ENCODE data around the gene HSD3B2.

HSD3B2 gene

DNA sequence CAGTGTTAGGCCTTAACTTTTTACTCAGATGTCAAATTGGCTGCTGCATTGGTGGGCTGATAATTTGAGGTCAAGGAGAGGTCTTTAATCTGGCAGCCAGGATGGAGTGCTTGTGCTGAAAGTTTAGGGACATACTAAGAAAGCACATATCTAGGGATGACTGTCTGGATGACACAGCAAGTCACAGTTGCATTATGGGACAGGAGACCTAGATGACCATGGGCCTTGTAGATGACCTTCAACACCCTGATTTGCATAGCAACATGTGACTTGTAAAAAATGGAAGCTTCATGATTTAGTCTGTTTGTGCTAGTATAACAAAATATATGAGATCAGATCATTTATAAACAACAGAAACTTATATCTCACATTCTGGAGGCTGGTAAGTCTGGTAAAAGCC is 18.0 kb upstream of the HSD3B2 start:
- in situ Hi-C loops (cut with MboI; ENCODE audit: low sequenced_read_pairs): no loop called here

DNA sequence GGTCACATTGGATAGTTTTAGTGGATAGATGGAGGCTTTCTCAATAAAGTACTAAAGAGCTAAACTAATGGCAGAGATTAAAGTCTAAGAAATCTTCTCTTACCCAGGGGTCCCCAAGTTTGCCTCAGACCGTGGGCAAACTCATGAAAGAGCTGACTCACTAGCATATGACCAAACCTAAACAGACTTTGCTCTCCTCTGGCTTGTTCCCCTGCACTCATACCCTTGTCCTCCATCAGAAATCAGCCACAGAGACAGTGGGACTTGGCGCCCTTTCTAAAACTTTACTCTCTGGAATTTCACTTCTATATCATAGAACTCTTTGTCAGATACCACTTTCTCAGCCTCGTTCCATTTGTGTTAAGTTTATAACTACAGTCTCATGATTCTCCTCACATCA is 17.0 kb upstream of the HSD3B2 start:
- in situ Hi-C loops (cut with MboI; ENCODE audit: low sequenced_read_pairs): no loop called here

- in situ Hi-C loops (cut with MboI; ENCODE audit: low sequenced_read_pairs): no loop called here
Measured at GRCh38 chr1:119404736-119405135, 10.2 kb upstream of the HSD3B2 start.

DNA sequence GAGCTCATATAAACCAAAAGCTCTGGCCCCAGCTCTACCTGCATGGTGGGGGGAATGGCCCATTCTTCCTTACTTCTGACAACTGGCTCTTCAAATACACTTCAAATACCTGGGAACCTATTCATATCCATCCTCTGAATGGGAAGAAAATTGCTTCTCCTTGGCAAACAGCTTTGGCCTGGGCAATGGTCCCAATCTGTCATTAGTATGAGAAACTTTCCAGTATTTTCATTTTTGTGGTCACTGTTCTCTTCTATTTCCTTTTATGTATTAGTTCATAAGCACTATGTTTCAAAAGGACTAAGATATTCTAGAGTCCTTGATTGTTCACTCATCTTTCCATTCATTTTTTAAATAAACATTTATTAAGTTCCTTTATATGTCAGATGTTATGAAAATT is 5.2 kb upstream of the HSD3B2 start:
- in situ Hi-C loops (cut with MboI; ENCODE audit: low sequenced_read_pairs): no loop called here

GRCh38 chr1:119410961-119411360 is 4.0 kb upstream of the HSD3B2 start:
- in situ Hi-C loops (cut with MboI; ENCODE audit: low sequenced_read_pairs): no loop called here

GRCh38 chr1:119416006-119416640 is 1.2 kb downstream of the HSD3B2 start:
- in situ Hi-C loops (cut with MboI; ENCODE audit: low sequenced_read_pairs): no loop called here

GRCh38 chr1:119419109-119419508 is 4.2 kb downstream of the HSD3B2 start:
- in situ Hi-C loops (cut with MboI; ENCODE audit: low sequenced_read_pairs): no loop called here

DNA sequence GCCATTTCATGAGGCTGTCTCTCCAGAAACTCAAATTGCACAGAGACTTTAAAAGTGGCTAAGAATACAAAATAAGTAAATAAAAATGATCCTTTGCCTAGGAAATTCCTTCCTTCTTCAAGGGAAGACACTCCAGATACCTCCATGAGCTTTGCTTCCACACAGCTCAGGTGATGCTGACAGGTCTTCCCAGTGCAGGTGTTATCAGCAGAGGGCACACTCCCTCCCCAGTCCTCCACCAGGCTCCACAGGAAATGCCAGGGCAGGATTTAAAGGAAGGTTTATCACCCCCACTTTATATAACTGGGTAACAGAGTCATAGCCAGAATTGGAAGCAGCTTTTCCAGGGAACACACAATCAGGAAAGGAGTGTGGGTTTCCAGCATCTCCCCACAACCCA is 5.7 kb downstream of the HSD3B2 start:
- in situ Hi-C loops (cut with MboI; ENCODE audit: low sequenced_read_pairs): no loop called here

- in situ Hi-C loops (cut with MboI; ENCODE audit: low sequenced_read_pairs): no loop called here
Measured at GRCh38 chr1:119422631-119423030, 7.7 kb downstream of the HSD3B2 start.

GRCh38 chr1:119428991-119429390 is 14.0 kb downstream of the HSD3B2 start:
- in situ Hi-C loops (cut with MboI; ENCODE audit: low sequenced_read_pairs): no loop called here

DNA sequence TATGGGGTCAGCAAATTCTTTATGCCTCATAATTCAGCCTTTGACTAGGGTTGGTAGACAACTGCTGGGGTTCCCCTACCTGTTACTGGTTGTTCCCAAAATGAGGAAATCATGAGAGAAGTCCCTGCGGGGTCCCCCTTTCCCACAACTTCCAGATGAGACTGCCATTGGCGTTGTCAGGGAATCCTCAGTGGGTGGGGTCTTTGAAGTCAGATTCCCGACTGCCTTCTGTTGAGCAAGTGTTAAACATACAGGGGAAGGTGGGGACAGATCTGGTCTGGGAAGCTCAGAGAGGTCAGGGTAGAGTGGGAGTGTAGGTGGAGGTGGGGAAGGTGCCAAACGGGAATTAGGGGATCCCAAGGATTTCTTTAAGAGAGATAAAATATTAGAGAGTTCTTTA is 14.7 kb downstream of the HSD3B2 start:
- in situ Hi-C loops (cut with MboI; ENCODE audit: low sequenced_read_pairs): no loop called here

DNA sequence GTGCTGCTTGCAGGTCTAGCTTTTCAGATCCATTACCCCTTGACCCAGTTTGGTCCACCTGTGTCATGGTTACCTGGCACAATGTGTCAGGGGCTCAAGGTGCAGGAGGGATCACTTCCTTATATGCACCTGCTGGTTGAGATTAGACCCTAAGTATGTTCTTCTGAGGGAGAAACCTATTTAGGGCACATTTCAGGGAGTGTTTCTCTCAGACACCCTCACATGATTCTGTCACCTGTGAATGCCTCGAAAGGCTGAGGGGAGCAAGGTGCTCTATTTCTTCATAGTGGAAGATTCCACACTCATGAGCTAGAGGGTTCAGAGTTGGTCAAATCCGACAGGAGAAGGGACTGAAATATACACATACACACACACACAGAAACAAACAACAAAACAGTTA is 15.5 kb downstream of the HSD3B2 start:
- in situ Hi-C loops (cut with MboI; ENCODE audit: low sequenced_read_pairs): no loop called here

DNA sequence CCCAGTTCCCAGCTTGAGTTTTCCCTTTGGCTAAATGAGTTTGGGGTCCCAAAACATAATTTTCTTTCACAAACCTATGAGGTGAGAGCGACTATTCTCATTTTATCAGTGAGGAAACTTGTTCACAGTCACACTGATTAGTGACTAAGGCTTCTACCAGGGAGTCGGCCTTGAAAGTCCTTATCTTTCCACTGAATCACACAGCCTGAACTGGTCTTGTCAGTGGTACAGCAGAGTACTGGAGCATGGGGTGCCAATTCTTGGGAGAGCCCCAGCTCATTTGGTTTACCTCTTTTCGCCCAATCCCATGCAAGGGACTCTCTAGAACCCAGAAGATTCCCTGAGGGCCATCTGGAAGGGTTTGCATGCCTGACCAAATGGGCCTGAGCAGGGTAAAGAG is 16.9 kb downstream of the HSD3B2 start:
- in situ Hi-C loops (cut with MboI; ENCODE audit: low sequenced_read_pairs): no loop called here

- in situ Hi-C loops (cut with MboI; ENCODE audit: low sequenced_read_pairs): no loop called here
Measured at GRCh38 chr1:119435052-119435451, 20.1 kb downstream of the HSD3B2 start.

DNA sequence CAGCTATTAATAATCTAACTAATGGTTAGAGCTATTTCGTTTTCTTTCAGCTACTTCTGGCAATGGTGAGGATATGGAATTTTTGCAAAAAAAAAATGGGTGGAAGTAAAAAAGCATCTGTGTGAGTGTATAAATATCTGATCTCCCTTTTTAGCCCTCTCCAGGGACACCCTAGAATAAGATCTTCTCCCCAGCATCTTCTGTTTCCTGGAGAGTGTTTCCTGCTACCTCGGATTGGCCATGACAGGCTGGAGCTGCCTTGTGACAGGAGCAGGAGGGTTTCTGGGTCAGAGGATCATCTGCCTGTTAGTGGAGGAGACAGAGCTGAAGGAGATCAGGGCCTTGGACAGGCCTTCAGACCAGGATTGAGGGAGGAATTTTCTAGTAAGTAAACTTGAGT is 23.8 kb downstream of the HSD3B2 start:
- in situ Hi-C loops (cut with MboI; ENCODE audit: low sequenced_read_pairs): no loop called here

- in situ Hi-C loops (cut with MboI; ENCODE audit: low sequenced_read_pairs): no loop called here
Measured at GRCh38 chr1:119440721-119441307, 25.9 kb downstream of the HSD3B2 start.

DNA sequence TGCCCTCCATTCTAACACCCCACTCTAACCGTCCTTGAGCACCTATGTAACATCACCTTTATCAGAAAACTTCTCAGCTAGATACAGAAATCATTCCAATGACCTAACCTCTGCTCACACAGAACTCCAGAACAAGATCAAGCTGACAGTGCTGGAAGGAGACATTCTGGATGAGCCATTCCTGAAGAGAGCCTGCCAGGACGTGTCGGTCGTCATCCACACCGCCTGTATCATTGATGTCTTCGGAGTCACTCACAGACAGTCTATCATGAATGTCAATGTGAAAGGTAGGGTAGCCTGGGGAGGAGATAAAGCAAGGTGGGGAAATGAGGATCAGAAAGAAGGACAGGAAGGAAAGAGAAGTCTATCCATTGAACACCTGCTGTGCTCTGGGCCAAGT is 27.8 kb downstream of the HSD3B2 start:
- in situ Hi-C loops (cut with MboI; ENCODE audit: low sequenced_read_pairs): no loop called here

- in situ Hi-C loops (cut with MboI; ENCODE audit: low sequenced_read_pairs): no loop called here
Measured at GRCh38 chr1:119446321-119446720, 31.4 kb downstream of the HSD3B2 start.

- in situ Hi-C loops (cut with MboI; ENCODE audit: low sequenced_read_pairs): no loop called here
Measured at GRCh38 chr1:119447344-119448126, 32.6 kb downstream of the HSD3B2 start.

GRCh38 chr1:119448127-119448511 is 33.2 kb downstream of the HSD3B2 start:
- in situ Hi-C loops (cut with MboI; ENCODE audit: low sequenced_read_pairs): no loop called here

- in situ Hi-C loops (cut with MboI; ENCODE audit: low sequenced_read_pairs): no loop called here
Measured at GRCh38 chr1:119449971-119450370, 35.0 kb downstream of the HSD3B2 start.

GRCh38 chr1:119451158-119451557 is 36.2 kb downstream of the HSD3B2 start:
- in situ Hi-C loops (cut with MboI; ENCODE audit: low sequenced_read_pairs): no loop called here

Measured in HL-60/S4 treated with phorbol 12-myristate 13-acetate at 8.2 ng/mL for 4 days and 3 days (cell line).